ENCODE measurements around the gene F7.

- TF ChIP-seq POLR2A (IDR thresholded peaks at IDR 0.05; ENCODE audit: low read length) (no peak), GATA1 (IDR thresholded peaks at IDR 0.05; ENCODE audit: low read depth, low read length) (no peak)
These were observed 20.9 kb downstream of the F7 start for GRCh38 chr13:113126265-113127150.
